Ovary (tissue), 3 donors: Measurements from ENCODE around the gene TBL1Y.
"Not testable (repeated sequence)": the region's sequence is repeated elsewhere in the genome, so short reads cannot be mapped to it uniquely, and the experiment has no call there.

Experiments used
- CTCF ChIP-seq, 3 donors: fragments of 450-650 bp in 2 of 3; fragments of 200-600 bp in 1 of 3; IDR thresholded peaks; one replicate each; pipeline versions ENCODE4 v1.5.1 to v1.8.0; 2016 to 2022; ENCODE audit warnings: antibody characterized with exemption in 3 of 3, mild to moderate bottlenecking in 1 of 3
- EP300 ChIP-seq: sonication (generic); formaldehyde crosslinking; IDR thresholded peaks from one replicate; pipeline ENCODE4 v1.6.1; 2017; ENCODE audit warnings: antibody characterized with exemption
- POLR2A ChIP-seq: fragments of 450-650 bp; IDR thresholded peaks from one replicate; pipeline ENCODE4 v1.6.1; 2017; ENCODE audit warnings: antibody characterized with exemption, mild to moderate bottlenecking, moderate library complexity
- donor health status: DM: no; HTN: no; CAD: no.

- not testable (repeated sequence) for TF ChIP-seq CTCF (IDR thresholded peaks at IDR 0.05); EP300; POLR2A
Measured at GRCh38 chrY:6902116-6902515, 8.4 kb upstream of the TBL1Y start.
